NOMO-1 treated with dmso at 0.1 percent for 144 hours (cell line): ENCODE results near the gene CYB5A.

Experiments
- DNase-seq: peaks from one replicate; lab custom pipeline; 2025; ENCODE audit not compliant: unreplicated experiment; lab: John Stamatoyannopoulos, UW

The CYB5A gene

DNA sequence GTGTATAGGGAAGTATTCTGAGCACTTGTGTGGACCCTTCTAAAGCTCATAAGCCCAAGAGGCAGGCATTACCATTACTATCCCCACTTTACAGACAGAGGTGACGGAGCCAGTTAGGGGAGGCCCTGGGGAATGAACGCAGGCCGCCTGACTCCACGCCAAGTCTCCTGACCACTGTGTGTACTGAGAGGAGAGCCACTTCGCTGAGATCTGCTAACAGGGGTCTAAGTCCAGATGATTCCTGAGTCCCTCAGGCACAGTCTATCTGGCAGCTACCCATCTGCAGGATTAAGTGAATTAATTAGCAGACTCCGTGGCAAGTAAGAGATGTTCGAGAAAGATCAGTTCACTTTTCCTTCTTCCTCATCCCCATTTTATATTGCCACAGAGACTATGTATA, 13.7 kb downstream of the CYB5A start:
- DNase-seq = no peak

GRCh38 chr18:74277296-74277695, 14.5 kb downstream of the CYB5A start:
- no peak for DNase-seq

GRCh38 chr18:74276609-74277008, 15.2 kb downstream of the CYB5A start:
- DNase-seq = no peak

DNA sequence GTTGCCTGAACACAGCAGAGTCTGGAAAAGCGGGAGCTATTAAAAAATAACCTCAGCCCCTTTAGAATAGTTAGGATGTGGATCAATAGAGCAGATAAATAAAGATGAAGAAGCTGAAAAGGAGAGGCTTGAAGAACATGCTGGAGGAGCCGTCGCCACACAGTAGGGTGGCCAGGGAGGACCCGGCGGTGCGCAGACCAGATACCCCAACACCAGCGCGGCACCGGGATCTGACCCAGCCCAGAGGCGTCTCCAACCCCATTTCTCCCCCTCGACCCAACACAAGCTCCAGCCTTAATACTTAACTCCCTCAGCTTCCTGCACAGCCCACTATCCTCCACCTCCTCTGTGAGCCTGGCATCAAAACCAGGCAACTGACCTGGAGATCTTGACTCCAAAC, 16.0 kb downstream of the CYB5A start:
- no peak for DNase-seq

DNA sequence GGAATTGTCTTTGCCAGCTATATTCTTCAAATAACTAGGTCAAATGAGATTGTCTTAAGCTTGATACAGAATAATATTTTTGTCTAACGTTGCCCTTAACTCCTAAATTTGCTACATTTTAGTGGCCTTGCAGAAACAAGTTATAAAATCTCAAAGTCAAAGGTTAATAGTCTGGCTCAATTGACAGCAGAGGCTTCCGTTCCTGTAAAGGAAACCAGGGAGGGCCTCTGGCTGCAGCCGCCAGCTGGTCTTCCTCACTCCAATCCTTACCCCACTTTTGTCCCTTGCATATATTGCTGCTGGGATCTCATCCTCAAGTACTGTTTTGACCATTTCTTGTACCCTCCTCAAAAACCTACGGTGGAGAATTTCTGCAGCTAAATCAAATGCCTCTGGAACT, 17.1 kb downstream of the CYB5A start:
- DNase-seq = no peak

DNA sequence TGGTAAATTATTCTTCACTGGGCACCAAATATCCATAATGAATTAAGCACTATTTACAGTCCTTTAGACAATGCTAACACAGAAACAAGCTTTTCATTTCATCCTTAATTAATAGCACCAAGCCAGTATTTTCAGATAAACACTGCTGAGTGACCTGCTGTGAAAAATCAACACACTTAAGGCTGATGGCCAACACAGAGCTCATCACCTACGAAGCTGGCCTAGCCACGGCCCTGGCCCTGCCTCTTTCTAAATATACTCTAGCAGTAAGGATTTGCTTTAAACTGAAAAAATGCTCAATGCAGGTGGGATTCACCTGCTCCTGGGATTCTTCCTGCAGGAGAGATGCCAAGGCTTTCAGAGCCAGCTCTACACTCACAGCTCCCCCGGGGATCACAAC, 18.4 kb downstream of the CYB5A start:
- DNase-seq = no peak

DNA sequence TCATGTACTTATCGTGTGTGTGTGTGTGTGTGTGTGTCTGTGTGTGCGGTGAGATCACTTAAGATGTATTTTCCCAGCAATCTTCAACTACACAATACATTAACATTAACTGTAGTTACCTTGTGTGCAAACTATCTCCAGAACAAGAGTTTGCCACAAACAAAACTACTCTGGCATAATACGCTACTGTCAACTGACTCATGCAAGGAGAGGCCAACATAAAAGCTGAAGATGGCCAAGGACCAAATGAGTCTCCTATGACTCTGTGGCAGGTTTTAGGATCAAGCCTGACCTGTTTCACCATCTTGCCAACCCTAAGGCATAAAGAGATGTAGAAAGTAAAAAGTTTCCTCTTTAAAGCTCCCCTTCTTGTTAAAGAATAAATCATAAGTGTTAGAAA, 20.1 kb downstream of the CYB5A start:
- no peak for DNase-seq

DNA sequence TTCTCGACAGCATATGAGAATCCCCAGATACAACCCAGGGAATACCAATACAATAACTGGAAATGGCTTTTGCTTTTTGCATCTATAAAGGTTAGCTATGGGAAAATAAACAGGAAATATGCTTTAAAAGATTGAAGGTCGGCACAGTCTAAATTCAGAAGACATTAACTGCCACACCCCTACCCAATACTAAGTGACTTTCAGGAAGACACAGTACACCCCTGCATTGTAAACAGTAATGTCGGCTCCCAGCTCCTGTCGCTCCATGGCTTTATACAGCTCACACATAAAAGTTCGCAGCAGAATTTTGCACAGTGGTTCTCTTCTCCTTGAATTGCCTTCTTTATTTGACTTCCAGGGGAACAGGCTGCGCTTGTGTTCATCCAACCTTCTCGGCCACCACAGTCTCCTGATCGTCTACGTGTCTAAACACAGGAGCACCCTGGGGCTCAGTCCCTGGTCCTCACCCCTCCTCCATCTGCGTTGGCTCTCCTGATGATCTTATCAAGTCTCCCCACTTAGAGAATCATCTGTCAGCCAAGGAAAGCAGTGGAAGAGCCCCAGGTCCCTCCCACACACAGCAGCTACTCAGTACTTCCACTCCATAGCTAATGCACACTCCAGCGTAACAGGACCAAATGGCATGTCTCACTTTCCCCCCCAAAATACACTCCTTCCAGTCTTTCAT, 22.7 kb downstream of the CYB5A start:
- DNase-seq = no peak

DNA sequence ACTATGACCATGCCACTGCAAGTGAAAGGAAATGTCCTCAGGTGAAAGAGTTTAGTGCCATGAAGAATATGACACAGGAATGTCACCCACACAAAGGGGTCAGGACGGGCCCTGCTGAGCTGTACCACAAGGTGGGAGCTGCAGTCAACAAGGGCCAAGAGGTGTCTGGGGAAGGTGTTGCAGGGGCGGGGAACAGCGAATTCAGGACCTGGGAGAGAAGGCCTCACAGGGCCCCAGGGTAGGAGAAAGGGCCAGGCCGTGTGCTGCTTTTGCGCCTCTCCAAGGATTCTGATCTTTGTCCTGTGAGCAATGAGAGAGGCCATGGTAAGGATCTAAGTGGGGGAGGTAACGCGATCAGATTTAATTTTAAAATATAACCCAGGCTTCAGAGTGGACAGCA, 23.6 kb downstream of the CYB5A start:
- DNase-seq = no peak

- DNase-seq = no peak
These were observed 25.6 kb downstream of the CYB5A start for GRCh38 chr18:74266161-74266560.

GRCh38 chr18:74265546-74266098, 26.1 kb downstream of the CYB5A start:
- no peak for DNase-seq

DNA sequence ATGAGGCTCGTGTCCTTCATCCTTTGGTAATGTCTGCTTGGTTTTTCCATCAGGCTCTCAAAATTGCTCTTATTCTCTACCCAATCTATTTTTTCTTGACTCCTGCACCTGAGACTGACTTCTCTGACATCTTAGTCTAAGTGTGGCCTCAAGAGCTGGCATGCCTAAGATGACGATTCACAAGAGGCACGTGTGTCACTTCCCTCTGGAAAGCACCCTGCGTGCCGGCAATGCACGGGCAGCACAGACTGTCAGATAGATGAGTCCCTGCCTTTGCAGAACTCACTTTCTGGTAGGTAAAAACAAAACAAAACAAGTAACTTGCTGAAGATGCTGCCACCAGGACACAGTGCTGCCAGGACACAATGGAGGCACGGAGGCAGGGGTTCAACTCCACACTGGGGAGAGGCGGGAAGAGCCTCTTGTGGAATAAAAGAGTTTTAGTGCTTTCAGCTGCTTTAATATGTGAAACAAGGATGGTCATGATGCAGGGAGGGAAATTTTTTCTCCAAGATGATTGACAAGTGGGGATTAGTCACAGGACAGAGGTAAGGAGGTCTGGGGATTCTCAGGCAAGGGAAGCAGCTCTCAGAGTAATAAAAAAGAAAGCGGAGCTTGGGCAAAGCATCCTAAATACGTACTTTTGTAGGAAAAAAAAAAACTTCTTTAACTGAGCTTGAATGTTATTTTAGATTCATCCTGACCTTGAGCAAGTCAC, 27.3 kb downstream of the CYB5A start:
- no peak for DNase-seq

DNA sequence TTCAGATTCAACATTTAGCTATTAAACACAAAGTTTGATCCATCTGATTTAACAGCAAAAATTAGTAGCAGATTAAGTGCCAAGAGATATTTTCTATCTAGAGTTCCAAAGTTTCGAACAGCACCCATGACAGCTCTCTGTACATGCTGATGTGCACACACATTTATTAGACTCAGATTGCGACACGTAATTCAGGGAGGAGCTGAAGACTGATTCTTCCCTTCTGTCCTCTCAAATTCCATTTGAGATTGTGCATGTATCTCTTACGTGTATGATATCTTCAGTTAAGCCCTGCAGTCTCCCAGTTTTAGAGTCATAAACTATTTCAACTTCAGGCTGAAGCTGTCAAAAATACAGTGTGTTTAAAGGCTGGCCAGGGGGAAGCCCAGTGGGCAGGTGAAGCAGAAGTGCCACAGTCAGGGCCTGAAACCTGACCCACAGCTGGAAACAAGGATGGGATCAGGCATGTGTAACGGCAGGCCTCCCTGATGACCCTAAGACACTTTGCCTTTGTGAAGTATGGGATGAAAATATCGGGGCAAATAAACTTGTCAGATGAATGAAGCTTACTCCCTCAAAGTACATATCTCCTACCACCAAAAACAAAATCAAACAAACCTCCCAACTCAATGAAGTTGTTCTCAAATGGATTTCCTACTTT, 30.6 kb downstream of the CYB5A start:
- DNase-seq = no peak

GRCh38 chr18:74259347-74259746, 32.4 kb downstream of the CYB5A start:
- no peak for DNase-seq

DNA sequence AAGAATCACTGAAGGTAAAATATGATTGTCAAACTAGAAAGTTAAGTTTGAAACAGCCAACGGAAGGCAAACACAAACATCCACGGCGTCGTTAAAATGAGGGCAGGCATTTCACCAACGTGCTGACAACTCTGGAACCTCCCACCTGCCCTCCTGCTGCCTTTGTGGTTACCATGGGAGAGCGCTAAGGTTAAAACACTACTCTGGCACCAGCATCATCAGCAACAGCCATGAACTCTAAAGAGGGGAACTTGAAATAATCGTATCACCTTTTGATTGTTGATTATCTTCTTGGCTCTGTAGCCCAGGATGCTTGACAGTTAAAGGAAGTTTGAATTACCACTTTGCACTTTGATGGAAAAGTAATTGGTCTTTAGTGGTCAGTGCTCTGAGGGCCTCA, 34.7 kb downstream of the CYB5A start:
- no peak for DNase-seq

DNA sequence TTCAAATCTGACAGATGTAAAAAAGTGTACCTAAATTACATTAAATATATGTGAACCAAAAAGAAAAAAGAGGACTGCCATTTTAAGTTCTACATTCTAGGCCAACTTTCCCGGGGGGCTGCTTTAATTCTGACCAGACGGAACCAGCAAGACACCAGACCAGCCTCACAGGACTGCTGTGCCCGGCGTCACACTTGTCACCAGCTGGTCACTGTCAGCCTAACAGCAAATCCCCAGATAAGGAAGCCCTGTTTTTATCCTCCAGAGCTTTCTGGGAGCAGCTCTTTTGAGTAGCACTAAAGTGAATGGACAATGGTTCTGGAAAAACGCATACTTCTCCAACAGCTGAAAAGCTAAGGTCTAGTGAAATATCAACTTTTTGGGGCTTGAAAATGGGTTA, 35.6 kb downstream of the CYB5A start:
- DNase-seq = no peak

- DNase-seq = no peak
These were observed 36.6 kb downstream of the CYB5A start for GRCh38 chr18:74255131-74255616.

DNA sequence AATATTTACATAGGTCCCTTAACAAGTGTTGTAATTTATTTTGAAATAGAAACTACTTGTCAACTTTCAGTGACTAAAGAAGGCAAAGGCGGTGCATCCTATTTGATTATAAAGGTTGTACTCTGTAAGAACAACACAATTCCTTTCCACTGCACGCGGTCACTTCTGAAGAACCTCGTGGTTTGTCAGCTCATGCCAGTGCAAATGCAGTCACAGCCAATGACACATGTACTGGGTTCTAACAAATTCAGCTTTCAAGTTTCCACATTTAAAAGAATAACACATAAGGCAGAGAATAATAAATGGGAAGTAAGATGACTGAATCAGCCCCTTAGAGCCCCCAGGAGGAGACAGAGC, 39.7 kb downstream of the CYB5A start:
- DNase-seq = peak; percentile 10

GRCh38 chr18:74251297-74252038, 40.3 kb downstream of the CYB5A start:
- DNase-seq = peak; percentile 45

GRCh38 chr18:74250131-74250530, 41.6 kb downstream of the CYB5A start:
- DNase-seq = no peak
